Suprapubic skin (tissue), 3 donors: Measurements from ENCODE around the gene ESYT1.

Source experiments
- POLR2A ChIP-seq, 2 donors: fragments of 450-650 bp; IDR thresholded peaks; one replicate each; pipeline ENCODE4 v1.6.1; 2017; ENCODE audit warnings: antibody characterized with exemption in 2 of 2, mild to moderate bottlenecking in 2 of 2, moderate library complexity in 2 of 2
- TF ChIP-seq, protein P1 (sequence below), 2 donors: fragments of 200-600 bp in 1 of 2; fragments of 450-650 bp in 1 of 2; sonication (generic) in 1 of 2; IDR thresholded peaks; one replicate each; pipeline ENCODE4 v1.5.1; 2016 to 2019; ENCODE audit warnings: antibody characterized with exemption in 2 of 2, mild to moderate bottlenecking in 1 of 2, moderate library complexity in 1 of 2

- no peak for TF ChIP-seq POLR2A (IDR thresholded peaks at IDR 0.05)
- TF ChIP-seq, protein P1, sequence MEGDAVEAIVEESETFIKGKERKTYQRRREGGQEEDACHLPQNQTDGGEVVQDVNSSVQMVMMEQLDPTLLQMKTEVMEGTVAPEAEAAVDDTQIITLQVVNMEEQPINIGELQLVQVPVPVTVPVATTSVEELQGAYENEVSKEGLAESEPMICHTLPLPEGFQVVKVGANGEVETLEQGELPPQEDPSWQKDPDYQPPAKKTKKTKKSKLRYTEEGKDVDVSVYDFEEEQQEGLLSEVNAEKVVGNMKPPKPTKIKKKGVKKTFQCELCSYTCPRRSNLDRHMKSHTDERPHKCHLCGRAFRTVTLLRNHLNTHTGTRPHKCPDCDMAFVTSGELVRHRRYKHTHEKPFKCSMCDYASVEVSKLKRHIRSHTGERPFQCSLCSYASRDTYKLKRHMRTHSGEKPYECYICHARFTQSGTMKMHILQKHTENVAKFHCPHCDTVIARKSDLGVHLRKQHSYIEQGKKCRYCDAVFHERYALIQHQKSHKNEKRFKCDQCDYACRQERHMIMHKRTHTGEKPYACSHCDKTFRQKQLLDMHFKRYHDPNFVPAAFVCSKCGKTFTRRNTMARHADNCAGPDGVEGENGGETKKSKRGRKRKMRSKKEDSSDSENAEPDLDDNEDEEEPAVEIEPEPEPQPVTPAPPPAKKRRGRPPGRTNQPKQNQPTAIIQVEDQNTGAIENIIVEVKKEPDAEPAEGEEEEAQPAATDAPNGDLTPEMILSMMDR (IDR thresholded peaks at IDR 0.05), result no peak
Observed at GRCh38 chr12:56082967-56083366, 45.1 kb upstream of the ESYT1 start.
